GM18502 (cell line): ENCODE data around the gene KIAA0319L.

Experiments used
- ATAC-seq: cut with Tn5 transposase; IDR thresholded peaks from one replicate; pipeline ENCODE4 v1.9.1; 2021; ENCODE audit warnings: mild to moderate bottlenecking; ENCODE audit not compliant: unreplicated experiment, poor library complexity

The KIAA0319L gene

GRCh38 chr1:35564884-35565741, 7.9 kb upstream of the KIAA0319L start:
- ATAC-seq = no peak

GRCh38 chr1:35564037-35564883, 7.1 kb upstream of the KIAA0319L start:
- no peak for ATAC-seq

- ATAC-seq = no peak
Measured at GRCh38 chr1:35563166-35563565, 6.0 kb upstream of the KIAA0319L start.

DNA sequence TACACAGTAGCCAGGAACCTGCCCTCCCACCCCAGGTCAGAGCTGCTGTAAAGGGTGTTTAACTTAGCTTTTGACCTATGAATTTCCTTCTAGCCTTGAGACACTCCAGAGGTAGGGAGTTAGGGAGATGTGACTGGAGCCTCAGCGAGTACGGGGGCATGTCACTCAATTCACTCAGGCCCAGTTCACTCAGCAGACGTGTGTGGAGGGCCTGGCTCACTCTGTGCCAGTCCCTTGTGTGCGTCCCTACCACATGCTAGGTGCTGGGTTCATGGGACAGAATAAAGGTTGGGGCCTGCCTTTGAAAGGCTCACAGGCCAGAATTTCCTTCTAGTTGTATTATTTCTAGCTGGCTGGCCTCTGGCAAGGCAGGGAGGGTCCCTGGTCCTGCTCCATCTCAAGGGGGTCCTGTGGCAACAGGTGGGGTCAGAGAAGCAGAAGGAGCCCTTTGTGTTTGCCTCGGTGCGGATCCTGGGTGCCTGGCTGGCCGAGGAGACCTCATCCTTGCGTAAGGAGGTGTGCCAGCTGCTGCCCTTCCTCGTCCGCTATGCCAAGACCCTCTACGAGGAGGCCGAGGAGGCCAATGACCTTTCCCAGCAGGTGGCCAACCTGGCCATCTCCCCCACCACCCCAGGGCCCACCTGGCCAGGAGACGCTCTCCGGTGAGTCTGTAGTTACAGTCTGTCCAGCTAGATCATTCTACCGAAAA, 4.9 kb upstream of the KIAA0319L start:
- ATAC-seq = no peak

GRCh38 chr1:35561297-35561971, 4.2 kb upstream of the KIAA0319L start:
- no peak for ATAC-seq

- ATAC-seq = no peak
Measured at GRCh38 chr1:35560256-35561225, 3.3 kb upstream of the KIAA0319L start.

DNA sequence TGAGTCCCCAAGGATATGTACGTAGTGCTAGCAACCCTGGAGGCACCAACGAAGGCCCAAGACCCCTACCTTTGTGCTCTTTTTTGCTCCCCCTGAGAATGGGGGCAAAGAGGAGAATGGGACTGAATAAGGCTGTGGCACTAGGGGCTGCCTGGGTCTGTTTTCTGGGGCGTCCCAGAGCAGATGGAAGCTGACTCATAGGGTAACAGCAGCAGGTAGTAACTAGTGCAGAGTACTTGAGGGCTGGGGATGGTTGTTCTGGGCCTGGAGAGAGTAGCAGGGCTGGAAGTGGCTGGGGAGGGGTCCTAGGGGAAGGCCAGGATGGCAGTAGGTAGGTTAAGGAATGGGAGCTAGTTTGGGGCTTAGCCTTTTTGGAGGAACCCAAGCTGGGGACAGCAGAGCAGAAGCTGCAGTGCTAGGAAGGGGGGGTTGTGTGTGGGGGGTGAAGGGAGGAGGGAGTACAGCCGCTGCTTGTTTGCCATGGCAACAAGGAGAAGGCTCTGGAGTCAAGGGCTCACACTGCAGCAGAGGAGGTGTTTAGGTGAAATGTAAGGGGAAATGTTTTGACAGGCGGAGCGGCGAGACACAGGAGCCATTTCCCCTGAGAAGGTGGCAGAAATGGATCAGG, 2.2 kb upstream of the KIAA0319L start:
- no peak for ATAC-seq

- ATAC-seq = no peak
Measured at GRCh38 chr1:35558374-35559316, 1.4 kb upstream of the KIAA0319L start.

DNA sequence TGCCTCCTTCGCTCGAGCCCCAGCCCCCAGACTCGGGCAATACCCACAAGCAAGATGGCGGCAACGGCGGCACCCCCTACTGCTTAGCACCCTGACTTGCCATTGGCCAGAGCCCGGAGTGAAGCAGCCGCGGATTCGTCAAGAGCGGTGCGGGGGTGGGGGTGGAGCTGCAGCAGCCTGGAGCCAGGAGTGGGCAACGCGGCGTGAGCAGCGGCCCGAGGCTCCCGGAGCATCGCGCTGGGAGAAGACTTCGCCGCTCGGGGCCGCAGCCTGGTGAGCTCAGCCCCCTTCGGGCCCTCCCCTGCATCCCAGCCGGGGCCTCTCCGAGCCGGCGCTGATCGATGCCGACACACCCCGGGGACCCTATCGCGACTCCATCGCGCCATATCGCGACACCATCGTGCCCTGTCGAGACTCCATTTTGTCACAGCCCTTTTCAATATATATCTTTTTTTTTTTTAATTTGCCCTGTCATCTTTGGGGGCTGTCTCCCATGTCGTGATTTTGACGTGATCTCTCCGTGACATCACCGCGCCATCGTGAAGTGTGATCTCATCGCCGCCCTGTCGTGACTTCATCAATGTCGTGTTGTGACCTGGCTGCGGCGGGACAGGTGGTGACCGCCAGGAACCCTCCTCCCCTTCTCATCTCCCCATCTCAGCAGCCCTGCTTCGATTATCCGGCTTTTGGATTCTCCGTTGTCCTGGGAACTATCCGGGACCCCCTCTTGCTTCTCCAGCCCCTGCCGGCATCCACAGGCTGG, 589 bp upstream of the KIAA0319L start, which contains the start of gene NCDN:
TSS of gene NCDN (plus strand) at position 189 of the 763 bp plus-strand sequence. CDS start at position 581, 392 bp downstream.
- peak; percentile 84 for ATAC-seq

- ATAC-seq = no peak
Measured at GRCh38 chr1:35556484-35557117, 602 bp downstream of the KIAA0319L start.

DNA sequence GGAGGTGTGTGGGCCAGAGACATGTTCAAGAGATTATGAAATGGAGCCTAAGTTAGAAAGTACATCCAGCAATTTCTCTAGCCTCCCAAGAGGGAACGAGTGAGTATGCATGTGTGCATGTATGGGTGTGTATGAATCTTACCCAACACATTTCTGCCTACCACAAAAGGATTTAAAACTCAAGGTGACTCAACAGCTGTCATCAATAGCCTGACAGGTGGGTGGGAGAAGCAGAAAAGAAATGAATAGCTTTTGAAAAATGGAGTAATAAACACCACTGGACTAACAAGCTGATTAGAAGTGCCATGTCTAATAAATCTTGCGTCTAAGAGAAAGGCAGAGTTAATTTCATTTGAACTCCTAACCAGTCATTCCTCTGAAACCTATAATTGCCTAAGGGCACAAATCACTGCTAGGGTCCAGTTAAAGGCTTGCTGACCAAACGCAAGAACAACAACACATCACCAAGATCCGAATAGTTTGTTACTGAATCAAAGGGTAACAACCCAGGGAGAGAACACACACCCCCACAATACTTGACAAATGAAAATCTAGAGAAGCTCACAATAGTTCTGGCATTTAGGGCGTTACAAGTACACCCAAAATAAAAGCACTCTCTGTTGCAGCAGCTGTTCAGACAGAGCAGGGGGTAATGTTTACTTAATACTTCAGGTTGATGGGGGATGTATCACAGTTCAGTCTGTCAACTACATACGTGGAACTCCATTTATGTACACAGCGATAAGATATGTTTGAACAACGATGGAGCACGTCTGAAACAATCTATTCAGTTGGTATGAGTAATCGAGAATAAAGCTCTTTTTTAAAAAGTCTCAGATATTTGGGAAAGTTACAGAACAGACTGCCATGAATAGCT, 1.4 kb downstream of the KIAA0319L start:
- ATAC-seq = no peak

- ATAC-seq = no peak
Measured at GRCh38 chr1:35555212-35555584, 2.0 kb downstream of the KIAA0319L start.

DNA sequence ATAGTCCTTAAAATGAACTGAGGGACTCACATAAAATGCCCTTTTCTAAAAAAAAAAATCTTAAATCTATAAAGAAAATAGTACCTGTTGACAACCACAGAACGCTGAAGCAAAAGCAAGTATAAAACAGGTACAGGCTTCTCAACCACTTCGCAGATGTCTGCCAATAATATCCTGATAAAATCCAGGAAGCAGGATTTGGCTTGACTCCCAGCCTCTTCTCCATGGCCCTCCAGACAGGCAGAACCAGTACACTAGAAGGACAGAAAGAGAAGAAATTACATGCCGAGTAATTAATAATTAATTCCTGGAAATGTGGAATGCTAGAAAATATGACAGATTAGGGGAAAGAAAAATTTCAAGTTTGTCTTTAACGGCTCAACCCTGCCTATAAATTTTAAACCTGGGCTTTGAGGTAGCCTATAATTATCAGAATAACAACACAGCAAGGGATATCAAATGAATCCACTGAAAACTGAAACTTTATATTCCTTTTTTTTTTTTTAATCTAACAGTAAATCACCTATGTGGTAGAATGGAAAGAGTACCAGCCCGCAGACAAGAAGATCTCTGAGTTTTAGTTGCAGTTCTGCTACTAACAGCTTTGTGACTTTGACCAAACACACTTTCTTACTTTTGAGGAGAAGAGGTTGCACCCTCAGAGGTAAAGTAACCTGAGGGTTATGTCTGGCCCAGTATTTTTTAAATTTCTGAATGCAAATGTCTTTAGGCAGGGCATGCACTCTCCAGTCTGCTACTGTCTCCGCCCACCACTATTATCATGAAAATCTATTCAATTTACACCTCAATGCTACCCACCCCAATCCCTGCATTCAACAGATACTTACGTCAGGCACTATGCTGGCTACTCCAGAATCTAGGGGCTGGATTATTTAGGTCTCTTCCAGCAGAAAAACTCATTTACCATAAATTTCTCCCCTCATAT, 2.7 kb downstream of the KIAA0319L start:
- no peak for ATAC-seq

- ATAC-seq = no peak
Measured at GRCh38 chr1:35553851-35554250, 3.4 kb downstream of the KIAA0319L start.
